ENCODE data around the gene SCT. TPM values are rescaled to one million over a fixed set of nuclear protein-coding genes. Genes with fewer than 3 reads are reported as not detected.

Gene SCT
- total and polyA plus RNA-seq, 2 of the 8 experiments (the other 6 are each of a cell fraction or from before 2014, with no cell fraction given), result 1.7 to 2.0 TPM

DNA sequence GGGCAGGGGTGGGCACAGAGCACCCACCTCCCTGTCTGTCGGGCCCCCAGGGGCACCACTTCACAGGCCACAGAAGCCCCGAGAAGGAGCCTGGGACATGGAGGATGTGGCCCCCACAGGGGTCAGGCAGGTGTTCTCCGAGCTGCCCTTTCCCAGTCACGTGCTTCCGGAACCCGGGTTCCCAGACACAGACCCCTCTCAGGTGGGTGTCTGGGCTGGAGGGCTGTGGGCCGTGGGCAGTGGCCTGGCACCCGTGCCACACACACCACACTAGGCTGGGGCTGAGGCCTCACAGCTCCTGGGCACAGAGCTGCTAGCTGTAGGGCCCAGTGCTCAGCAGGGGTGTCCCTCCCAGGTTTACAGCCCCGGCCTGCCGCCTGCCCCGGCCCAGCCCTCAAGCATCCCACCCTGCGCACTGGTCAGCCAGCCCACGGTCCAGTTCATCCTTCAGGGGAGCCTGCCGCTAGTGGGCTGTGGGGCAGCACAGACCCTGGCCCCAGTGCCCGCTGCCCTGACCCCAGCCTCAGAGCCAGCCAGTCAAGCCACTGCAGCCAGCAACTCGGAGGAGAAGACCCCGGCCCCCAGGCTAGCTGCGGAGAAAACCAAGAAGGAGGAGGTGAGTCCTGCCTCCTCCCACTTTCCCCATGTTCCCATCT is 16.7 kb downstream of the SCT start (continued):
- TF ChIP-seq FOSL1 (IDR thresholded peaks at IDR 0.05; ENCODE audit: insufficient read depth, low read depth, low read length) (no peak), TBP (IDR thresholded peaks at IDR 0.05; ENCODE audit: low read depth, low read length) (no peak), SP1 (IDR thresholded peaks at IDR 0.05; ENCODE audit: low read depth, low read length) (no peak), CBX8 (IDR thresholded peaks at IDR 0.05; ENCODE audit: borderline replicate concordance, low read depth, low read length) (no peak), SIX5 (IDR thresholded peaks at IDR 0.05; ENCODE audit: low read depth, low read length) (no peak)
